GM19238 (cell line): Measurements from ENCODE around the gene NPRL2.
A peak's percentile ranks its signal among the peaks of the same experiment; 100 is the strongest.

ENCODE experiments used
- DNase-seq: peaks from one replicate; pipeline ENCODE4 v3.0.0; 2011; ENCODE audit warnings: low spot score; ENCODE audit not compliant: insufficient read length

NPRL2 gene

DNA sequence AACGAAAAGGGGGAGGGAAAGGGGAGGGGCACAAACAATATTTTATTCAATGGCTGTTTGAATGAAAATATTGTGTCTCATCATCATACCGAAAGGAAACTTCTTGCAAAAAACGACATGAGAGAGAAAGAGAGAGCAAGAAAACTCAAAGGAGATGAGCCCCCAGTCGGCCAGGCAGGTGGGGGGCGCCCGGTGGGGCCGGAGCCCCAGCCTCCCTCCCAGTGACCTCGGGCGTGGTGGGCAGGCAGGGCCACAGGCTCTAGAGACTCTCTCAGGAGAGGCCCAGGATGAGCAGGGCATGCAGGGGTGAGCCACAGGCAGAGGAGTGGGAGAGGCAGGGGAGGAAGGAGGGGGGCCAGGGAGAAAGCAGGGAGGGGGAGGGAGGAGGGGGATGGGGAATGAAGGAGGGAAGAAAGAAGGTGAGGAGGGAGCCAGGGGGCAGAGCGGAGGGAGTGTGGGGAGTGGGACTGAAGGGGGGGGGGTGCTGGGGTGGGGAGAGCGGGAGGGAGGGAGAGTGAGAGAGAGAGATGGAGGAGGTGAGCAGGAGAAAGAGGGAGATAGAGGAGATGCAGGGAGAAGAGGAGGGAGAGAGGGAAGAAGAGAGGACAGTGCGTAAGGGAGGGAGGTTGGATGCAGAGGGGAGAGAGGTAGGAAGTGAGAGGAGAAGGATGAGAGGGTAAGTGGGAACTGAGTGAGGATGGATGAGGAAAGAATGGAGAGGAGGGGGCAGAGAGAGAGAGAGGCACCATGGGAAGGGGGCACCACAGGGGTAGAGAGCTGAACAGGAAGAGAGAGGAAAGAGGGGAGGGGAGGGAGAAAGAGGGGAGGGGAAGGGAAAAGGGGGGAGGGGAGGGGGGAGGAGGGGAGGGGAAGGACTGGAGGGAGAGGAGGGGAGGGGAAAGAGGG is 22.8 kb upstream of the NPRL2 start:
- DNase-seq, result no peak

DNA sequence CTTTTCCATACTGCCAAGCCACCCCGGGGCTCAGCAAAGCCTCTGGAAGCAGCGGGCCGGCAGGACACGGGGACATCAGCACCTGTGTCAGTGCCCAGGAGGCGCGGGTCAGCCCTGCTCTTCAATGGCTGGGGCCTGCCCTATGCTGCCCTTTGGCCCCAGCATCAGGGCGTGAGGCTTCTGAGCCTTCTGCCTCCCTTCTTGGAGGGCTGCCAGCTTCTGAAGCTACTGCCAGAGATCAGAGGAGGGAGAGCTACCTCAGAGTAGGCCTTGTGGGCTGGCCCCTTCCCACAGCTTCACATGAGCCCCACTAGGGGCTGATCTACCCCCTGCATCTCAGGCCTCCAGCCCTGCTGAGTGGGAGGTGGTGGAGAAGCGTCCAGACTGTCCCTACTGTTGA is 21.8 kb upstream of the NPRL2 start:
- DNase-seq, result no peak

DNA sequence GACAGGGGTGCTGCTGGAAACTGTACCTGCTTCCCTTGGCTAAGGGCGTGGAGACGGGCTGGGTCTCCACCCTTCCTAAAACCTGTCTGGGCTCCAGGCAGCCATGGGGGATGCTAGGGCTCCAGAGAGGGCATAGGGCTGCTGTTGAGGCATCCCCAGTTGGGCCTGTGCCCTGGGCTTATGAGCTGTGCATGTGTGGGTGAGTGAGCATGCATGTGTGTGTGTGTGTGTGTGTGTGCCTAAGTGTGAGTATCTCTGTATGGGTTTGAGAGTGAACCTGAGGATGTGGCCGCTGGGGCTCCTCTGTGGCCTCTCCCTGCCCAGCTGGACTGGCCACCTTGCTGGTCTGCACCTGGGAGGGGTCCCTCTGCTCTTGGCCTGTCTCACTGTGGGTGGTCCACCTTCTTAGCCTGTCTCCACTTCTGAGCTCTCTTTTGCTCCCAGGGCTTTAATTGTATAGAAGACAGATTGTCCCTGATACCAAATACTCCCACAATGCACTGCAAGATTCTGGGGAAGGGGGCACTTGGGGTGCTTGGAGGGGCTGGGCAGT is 20.6 kb upstream of the NPRL2 start:
- DNase-seq, result no peak

GRCh38 chr3:50370594-50370993 is 20.0 kb upstream of the NPRL2 start:
- DNase-seq, result no peak

GRCh38 chr3:50369012-50369670 is 18.6 kb upstream of the NPRL2 start:
- DNase-seq, result no peak

GRCh38 chr3:50365842-50366220 is 15.3 kb upstream of the NPRL2 start:
- no peak for DNase-seq

- DNase-seq, result peak; percentile 95
Measured at GRCh38 chr3:50365080-50365841, 14.7 kb upstream of the NPRL2 start.

DNA sequence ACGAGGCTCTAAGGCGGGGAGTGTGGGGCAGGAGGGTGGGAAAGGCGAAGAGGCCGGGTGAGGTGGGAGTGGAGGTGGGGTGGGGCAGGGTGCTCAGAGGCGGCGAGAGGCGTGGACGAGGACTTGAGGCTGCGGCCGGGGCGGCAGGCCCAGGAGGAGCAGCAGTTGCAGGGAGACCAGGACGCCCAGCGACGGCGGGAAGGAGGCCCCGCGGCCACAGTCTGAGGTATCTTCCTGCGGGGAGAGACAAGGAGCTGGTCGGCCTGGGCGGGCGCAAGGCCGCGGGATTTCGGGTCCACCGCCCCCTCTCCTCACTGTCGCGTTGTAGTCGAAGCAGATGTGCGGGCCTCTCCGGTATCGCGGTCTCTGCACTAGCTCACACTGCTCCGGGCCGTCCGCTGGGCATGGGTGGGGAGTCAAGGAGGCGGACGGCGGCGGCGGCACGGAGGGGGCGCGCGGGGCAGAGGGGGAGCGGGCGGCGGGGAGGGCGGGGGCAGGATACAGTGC is 14.1 kb upstream of the NPRL2 start:
- no peak for DNase-seq

GRCh38 chr3:50359760-50360110 is 9.2 kb upstream of the NPRL2 start:
- no peak for DNase-seq

DNA sequence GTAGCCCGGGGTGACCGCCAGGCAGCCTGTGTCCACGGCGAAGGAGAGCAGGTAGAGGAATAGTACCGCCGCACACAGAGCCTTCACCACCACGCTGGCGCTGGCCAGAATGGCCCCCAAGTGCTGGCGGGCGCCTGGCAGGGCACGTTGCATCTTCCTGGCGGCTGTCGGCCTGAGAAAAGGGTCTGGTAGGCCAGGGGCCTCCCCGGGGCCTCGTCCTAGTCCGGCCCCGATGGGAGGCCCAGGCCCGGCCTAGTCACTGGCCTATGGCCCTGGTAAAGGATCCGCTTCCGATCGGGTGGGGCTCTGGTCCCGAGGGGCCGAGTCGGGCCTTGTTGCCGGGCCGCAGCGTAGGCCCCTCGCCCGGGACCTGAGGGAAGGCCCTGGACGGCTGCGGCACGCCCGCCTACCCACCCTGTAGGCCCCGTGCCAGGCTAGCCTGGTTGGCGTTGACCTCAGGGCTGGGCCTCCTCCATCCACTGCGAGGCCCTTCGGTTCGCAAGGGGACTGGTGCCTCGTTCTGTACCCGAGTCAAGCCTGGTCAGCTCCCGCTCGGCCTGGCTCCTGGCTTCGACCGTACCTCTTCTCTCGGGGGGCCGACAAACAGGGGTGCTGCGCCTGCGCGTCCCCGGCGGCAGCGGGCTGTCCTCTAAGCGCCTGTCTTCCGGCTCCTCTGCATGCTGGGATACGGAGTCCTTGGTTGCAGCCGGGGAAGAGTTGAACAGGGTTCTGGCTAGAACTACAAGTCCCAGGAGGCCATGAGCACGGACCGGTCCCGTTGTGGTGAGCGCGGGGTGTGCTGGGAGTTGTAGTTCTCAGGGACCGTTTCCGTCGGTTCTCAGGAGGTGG is 8.6 kb upstream of the NPRL2 start, which contains the start of gene TMEM115:
Gene TMEM115, minus strand, starts transcription at position 611 of the 849 bp plus-strand sequence. Its CDS starts 458 bp downstream, at position 153.
- peak; percentile 99 for DNase-seq

DNA sequence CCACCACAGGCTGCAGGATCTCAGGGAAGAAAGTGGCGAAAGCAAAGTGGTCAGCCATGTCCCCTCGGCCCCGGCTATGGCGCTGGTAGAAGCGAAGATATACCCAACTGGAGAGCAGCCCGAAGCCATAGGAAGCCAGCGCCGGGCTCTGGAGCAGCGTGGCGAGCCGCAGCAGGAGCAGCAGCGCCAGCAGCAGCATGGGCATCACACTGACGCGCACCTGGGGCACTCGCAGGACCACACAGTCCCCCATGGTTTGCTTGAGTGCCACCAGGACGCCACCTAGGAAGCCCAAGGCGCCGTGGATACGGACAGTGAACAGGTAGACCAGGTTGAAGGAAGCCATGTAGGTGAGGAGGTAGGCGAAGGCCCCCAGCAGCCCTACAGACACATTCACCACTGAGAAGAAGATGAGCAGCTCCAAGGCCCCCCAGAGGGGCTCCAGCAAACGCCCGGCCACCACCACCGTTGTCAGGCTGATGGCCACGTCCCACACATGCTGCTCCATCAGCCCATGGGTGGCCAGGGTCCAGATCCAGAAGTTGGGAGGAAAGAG is 7.9 kb upstream of the NPRL2 start:
- DNase-seq, result no peak

- DNase-seq, result no peak
Measured at GRCh38 chr3:50357481-50357880, 6.9 kb upstream of the NPRL2 start.

- DNase-seq, result no peak
Measured at GRCh38 chr3:50356553-50356952, 6.0 kb upstream of the NPRL2 start.

GRCh38 chr3:50355829-50356552 is 5.4 kb upstream of the NPRL2 start:
- no peak for DNase-seq

GRCh38 chr3:50354850-50355249 is 4.3 kb upstream of the NPRL2 start:
- no peak for DNase-seq

DNA sequence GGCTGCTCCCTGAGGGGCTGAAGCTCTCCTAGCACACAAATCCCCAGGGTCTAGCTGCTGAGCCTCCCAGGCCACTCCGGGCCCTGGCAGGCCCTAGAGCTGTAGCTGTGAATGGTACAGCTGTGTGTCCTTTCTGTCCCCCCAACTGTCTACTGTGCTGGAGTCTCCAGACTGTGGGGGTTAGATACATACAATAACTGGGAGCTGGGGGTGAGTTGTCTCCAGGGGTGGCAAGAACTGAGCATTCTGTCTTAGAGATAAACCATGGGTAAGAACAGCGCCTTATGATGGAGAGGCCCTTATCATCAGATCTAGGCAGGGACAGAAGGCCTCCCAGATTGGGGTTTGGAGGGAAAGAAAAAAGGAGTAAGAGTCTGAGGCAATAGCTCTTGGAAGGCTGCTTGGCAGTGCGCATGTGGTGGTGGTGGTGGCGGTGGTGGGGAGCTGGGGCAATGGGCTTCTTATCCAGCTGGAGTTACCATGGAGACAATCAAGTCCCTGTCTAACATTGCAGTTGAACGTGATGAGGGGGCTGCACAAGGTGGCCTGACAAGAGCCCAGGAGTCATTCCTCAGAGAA is 3.7 kb upstream of the NPRL2 start:
- DNase-seq, result no peak

DNA sequence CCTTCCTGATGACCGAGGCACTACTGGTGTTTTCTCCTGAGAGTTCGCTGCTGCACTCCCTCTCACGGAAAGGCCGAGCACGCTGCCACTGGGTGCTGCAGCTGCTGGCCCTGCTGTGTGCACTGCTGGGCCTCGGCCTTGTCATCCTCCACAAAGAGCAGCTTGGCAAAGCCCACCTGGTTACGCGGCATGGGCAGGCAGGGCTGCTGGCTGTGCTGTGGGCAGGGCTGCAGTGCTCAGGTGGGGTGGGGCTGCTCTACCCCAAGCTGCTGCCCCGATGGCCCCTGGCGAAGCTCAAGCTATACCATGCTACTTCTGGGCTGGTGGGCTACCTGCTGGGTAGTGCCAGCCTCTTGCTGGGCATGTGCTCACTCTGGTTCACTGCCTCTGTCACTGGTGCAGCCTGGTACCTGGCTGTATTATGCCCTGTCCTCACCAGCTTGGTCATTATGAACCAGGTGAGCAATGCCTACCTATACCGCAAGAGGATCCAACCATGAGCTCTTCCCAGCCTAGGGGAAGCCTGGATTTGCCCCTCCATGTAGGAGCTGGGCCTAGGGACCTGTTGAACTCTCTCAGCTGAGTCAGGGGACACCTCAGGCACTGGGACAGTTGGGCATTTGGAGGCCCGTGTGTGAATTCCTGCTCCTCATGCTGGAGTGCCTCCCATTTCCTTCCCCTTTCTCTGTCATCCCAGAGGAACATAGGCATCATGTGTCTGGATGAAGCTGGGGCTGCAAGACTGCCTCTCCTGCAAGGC is 2.9 kb upstream of the NPRL2 start:
- DNase-seq, result no peak

DNA sequence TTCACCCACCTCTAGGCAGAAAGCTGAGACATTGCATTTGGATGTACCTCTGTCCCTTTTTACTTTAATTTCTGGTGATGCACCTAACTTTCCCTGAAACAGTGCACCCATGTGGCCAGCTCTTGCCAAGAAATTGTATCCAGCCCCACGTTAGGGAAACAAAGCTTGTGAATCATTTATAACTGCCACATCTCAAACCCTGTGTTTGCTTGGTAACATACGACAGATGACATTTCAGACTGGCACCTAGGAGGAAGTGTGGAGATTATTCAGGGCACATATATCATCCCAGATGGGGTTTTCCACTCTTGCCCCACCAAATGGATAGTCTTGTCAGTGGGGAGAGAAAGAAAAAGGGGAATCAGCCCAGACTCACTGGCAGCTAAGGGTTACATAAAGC is 2.2 kb upstream of the NPRL2 start:
- DNase-seq, result no peak

DNA sequence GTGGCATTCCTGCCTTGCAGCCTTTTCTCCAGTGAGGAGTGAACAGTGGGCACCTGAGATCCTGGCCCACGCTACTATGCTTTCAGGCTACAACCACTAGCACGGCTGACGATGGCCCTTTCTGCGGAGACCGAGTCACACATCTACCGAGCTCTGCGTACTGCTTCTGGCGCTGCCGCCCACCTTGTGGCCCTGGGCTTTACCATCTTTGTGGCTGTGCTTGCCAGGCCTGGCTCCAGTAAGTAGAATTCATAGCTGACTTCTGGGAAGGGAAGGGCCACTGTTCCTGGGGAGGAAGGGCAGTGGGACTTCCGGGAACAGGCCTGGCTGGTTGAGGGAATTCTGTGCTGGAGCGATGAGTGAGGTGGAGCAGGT is 735 bp upstream of the NPRL2 start:
- no peak for DNase-seq
